Measurements from ENCODE around the gene TSC22D1. TPM values are rescaled to one million over a fixed set of nuclear protein-coding genes. Genes with fewer than 3 reads are reported as not detected.

Gene TSC22D1
- total RNA-seq, 1 experiment from 2014 or later = 194 TPM

GRCh38 chr13:44414716-44415115 lies 161.4 kb downstream of the TSC22D1 start:
- H3K79me2 ChIP-seq (ENCODE audit: low read length) = no peaks in the 10 kb centered on the region
- no peak overlapping the region for H3K4me2 ChIP-seq (ENCODE audit: low read length)
- no peak overlapping the region for H3K9ac ChIP-seq (ENCODE audit: low read length)
- H3K4me1 ChIP-seq (ENCODE audit: insufficient read depth, low read length) = no peaks in the 10 kb centered on the region
- H3K4me3 ChIP-seq (ENCODE audit: low read length) = no peak overlapping the region
- H3K36me3 ChIP-seq (ENCODE audit: low read depth, low read length) = no peaks in the 10 kb centered on the region
- CTCF ChIA-PET = no interaction called here
- no peak overlapping the region for H3K27ac ChIP-seq (ENCODE audit: low read length)
- H4K20me1 ChIP-seq (ENCODE audit: low read length) = no peaks in the 10 kb centered on the region
- no TSS peak for BruUV-seq (replicated peaks)
- no peak overlapping the region for H2AFZ ChIP-seq (ENCODE audit: low read length)
- ATAC-seq (no peak), DNase-seq (no peak)
- intact Hi-C loops (cut with micrococcal nuclease) = no loop called here
- H3K27me3 ChIP-seq (ENCODE audit: low read length) = no peaks in the 10 kb centered on the region
- no peaks in the 10 kb centered on the region for H3F3A ChIP-seq (ENCODE audit: low read length, unreplicated experiment)
- TF ChIP-seq CTCF (conservative IDR thresholded peaks at IDR 0.05; ENCODE audit: low read depth, low read length) (no peak), EZH2phosphoT487 (IDR thresholded peaks at IDR 0.05; ENCODE audit: borderline replicate concordance, low read length) (no peak), EZH2 (IDR thresholded peaks at IDR 0.05; ENCODE audit: low read length, unreplicated experiment) (no peak)
- POLR2A ChIA-PET (ENCODE audit: unreplicated experiment) = no interaction called here
- H3K9me2 ChIP-seq (replicated peaks; ENCODE audit: low read length) = no peaks in the 10 kb centered on the region
- H3K9me3 ChIP-seq (ENCODE audit: low read length) = no peaks in the 10 kb centered on the region

GRCh38 chr13:44413095-44413494 lies 163.0 kb downstream of the TSC22D1 start:
- no peak for TF ChIP-seq EZH2 (IDR thresholded peaks at IDR 0.05; ENCODE audit: low read length, unreplicated experiment)
- TF ChIP-seq CTCF (conservative IDR thresholded peaks at IDR 0.05; ENCODE audit: low read depth, low read length) = no peak
- TF ChIP-seq EZH2phosphoT487 (IDR thresholded peaks at IDR 0.05; ENCODE audit: borderline replicate concordance, low read length) = no peak
- no peaks in the 10 kb centered on the region for H3K36me3 ChIP-seq (ENCODE audit: low read depth, low read length)
- H3K4me3 ChIP-seq (ENCODE audit: low read length) = no peak overlapping the region
- H3K27ac ChIP-seq (ENCODE audit: low read length) = no peak overlapping the region
- no TSS peak for BruUV-seq (replicated peaks)
- H3K79me2 ChIP-seq (ENCODE audit: low read length) = no peaks in the 10 kb centered on the region
- no peaks in the 10 kb centered on the region for H3K9me2 ChIP-seq (replicated peaks; ENCODE audit: low read length)
- DNase-seq = no peak
- H3K4me1 ChIP-seq (ENCODE audit: insufficient read depth, low read length) = no peaks in the 10 kb centered on the region
- no peaks in the 10 kb centered on the region for H3F3A ChIP-seq (ENCODE audit: low read length, unreplicated experiment)
- no peak overlapping the region for H3K4me2 ChIP-seq (ENCODE audit: low read length)
- no peaks in the 10 kb centered on the region for H3K27me3 ChIP-seq (ENCODE audit: low read length)
- no peaks in the 10 kb centered on the region for H4K20me1 ChIP-seq (ENCODE audit: low read length)
- ATAC-seq = no peak
- ChIA-PET POLR2A (ENCODE audit: unreplicated experiment) (no interaction called here), CTCF (no interaction called here)
- H3K9me3 ChIP-seq (ENCODE audit: low read length) = no peaks in the 10 kb centered on the region
- no peak overlapping the region for H2AFZ ChIP-seq (ENCODE audit: low read length)
- intact Hi-C loops (cut with micrococcal nuclease) = no loop called here
- H3K9ac ChIP-seq (ENCODE audit: low read length) = no peak overlapping the region

GRCh38 chr13:44412346-44412935 lies 163.7 kb downstream of the TSC22D1 start:
- Histone ChIP-seq H3K27me3 (ENCODE audit: low read length) (no peaks in the 10 kb centered on the region), H3K9me3 (ENCODE audit: low read length) (no peaks in the 10 kb centered on the region), H3K79me2 (ENCODE audit: low read length) (no peaks in the 10 kb centered on the region), H3K4me2 (ENCODE audit: low read length) (no peak overlapping the region), H3K9me2 (replicated peaks; ENCODE audit: low read length) (no peaks in the 10 kb centered on the region), H3K27ac (ENCODE audit: low read length) (no peak overlapping the region), H2AFZ (ENCODE audit: low read length) (no peak overlapping the region), H4K20me1 (ENCODE audit: low read length) (no peaks in the 10 kb centered on the region), H3K4me3 (ENCODE audit: low read length) (no peak overlapping the region), H3K36me3 (ENCODE audit: low read depth, low read length) (no peaks in the 10 kb centered on the region), H3F3A (ENCODE audit: low read length, unreplicated experiment) (no peaks in the 10 kb centered on the region), H3K4me1 (ENCODE audit: insufficient read depth, low read length) (no peaks in the 10 kb centered on the region), H3K9ac (ENCODE audit: low read length) (no peak overlapping the region)
- intact Hi-C loops (cut with micrococcal nuclease) = no loop called here
- POLR2A ChIA-PET (ENCODE audit: unreplicated experiment) = no interaction called here
- no peak for TF ChIP-seq EZH2 (IDR thresholded peaks at IDR 0.05; ENCODE audit: low read length, unreplicated experiment)
- TF ChIP-seq EZH2phosphoT487 (IDR thresholded peaks at IDR 0.05; ENCODE audit: borderline replicate concordance, low read length) = no peak
- no peak for TF ChIP-seq CTCF (conservative IDR thresholded peaks at IDR 0.05; ENCODE audit: low read depth, low read length)
- DNase-seq (no peak), ATAC-seq (no peak)
- BruUV-seq (replicated peaks) = no TSS peak
- CTCF ChIA-PET = no interaction called here
